ENCODE results near the gene POLRMT.

Gene POLRMT

GRCh38 chr19:662962-663681 lies 29.8 kb upstream of the POLRMT start, which contains the start of gene RNF126:
TSS of gene RNF126 (minus strand) at chr19:663214. CDS start at chr19:663121, 93 bp downstream.
- DNase-seq (ENCODE audit: low spot score), result peak; percentile 97

GRCh38 chr19:662207-662961 lies 29.0 kb upstream of the POLRMT start:
- DNase-seq (ENCODE audit: low spot score), result peak; percentile 32

GRCh38 chr19:661427-662196 lies 28.3 kb upstream of the POLRMT start:
- DNase-seq (ENCODE audit: low spot score), result peak; percentile 46

GRCh38 chr19:660793-661426 lies 27.6 kb upstream of the POLRMT start:
- DNase-seq (ENCODE audit: low spot score), result no peak

GRCh38 chr19:658916-659839 lies 25.8 kb upstream of the POLRMT start:
- DNase-seq (ENCODE audit: low spot score), result peak; percentile 62

GRCh38 chr19:658059-658839 lies 24.9 kb upstream of the POLRMT start:
- no peak for DNase-seq (ENCODE audit: low spot score)

- DNase-seq (ENCODE audit: low spot score), result no peak
These were observed 24.3 kb upstream of the POLRMT start for GRCh38 chr19:657611-658010.

GRCh38 chr19:656751-657559 lies 23.6 kb upstream of the POLRMT start:
- no peak for DNase-seq (ENCODE audit: low spot score)

GRCh38 chr19:655691-656090 lies 22.4 kb upstream of the POLRMT start:
- no peak for DNase-seq (ENCODE audit: low spot score)

- DNase-seq (ENCODE audit: low spot score), result no peak
These were observed 20.1 kb upstream of the POLRMT start for GRCh38 chr19:653425-653824.

- DNase-seq (ENCODE audit: low spot score), result no peak
These were observed 19.4 kb upstream of the POLRMT start for GRCh38 chr19:652467-653389.

GRCh38 chr19:651991-652390 lies 18.7 kb upstream of the POLRMT start:
- DNase-seq (ENCODE audit: low spot score), result no peak

GRCh38 chr19:651114-651818 lies 17.9 kb upstream of the POLRMT start:
- no peak for DNase-seq (ENCODE audit: low spot score)

GRCh38 chr19:650121-650520 lies 16.8 kb upstream of the POLRMT start:
- no peak for DNase-seq (ENCODE audit: low spot score)

GRCh38 chr19:648904-649801 lies 15.8 kb upstream of the POLRMT start:
- no peak for DNase-seq (ENCODE audit: low spot score)

- no peak for DNase-seq (ENCODE audit: low spot score)
These were observed 15.0 kb upstream of the POLRMT start for GRCh38 chr19:648305-648704.

All from AG08395 (cell line).